ENCODE measurements around the gene PARVG. TPM values are rescaled to one million over a fixed set of nuclear protein-coding genes. Genes with fewer than 3 reads are reported as not detected.

PARVG gene
- total and polyA plus RNA-seq, 2 of the 8 experiments (the other 6 are each of a cell fraction or from before 2014, with no cell fraction given): 0.37 to 1.5 TPM

GRCh38 chr22:44185237-44186120, 4.8 kb downstream of the PARVG start:
- no peaks in the 10 kb centered on the region for H3K36me3 ChIP-seq (ENCODE audit: control insufficient read depth in 2 of 4, insufficient read depth in 4 of 4, low read length in 3 of 4)
- peaks cover 0 to 8% (median 1%) of the 10 kb centered on the region in 4 experiments; a peak in 2 of 7 replicates for H3K4me1 ChIP-seq (replicated peaks in 1 of 4; ENCODE audit: control insufficient read depth in 3 of 4, insufficient read depth in 4 of 4, low read length in 3 of 4)
- no peak overlapping the region for H2BK120ac ChIP-seq (replicated peaks; ENCODE audit: low read depth, low read length)
- no peak for TF ChIP-seq TBP (IDR thresholded peaks at IDR 0.05; ENCODE audit: low read depth, low read length)
- TF ChIP-seq CHD1 (IDR thresholded peaks at IDR 0.05; ENCODE audit: low read depth, low read length): no peak
- TF ChIP-seq, protein P1, sequence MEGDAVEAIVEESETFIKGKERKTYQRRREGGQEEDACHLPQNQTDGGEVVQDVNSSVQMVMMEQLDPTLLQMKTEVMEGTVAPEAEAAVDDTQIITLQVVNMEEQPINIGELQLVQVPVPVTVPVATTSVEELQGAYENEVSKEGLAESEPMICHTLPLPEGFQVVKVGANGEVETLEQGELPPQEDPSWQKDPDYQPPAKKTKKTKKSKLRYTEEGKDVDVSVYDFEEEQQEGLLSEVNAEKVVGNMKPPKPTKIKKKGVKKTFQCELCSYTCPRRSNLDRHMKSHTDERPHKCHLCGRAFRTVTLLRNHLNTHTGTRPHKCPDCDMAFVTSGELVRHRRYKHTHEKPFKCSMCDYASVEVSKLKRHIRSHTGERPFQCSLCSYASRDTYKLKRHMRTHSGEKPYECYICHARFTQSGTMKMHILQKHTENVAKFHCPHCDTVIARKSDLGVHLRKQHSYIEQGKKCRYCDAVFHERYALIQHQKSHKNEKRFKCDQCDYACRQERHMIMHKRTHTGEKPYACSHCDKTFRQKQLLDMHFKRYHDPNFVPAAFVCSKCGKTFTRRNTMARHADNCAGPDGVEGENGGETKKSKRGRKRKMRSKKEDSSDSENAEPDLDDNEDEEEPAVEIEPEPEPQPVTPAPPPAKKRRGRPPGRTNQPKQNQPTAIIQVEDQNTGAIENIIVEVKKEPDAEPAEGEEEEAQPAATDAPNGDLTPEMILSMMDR (IDR thresholded peaks at IDR 0.05; ENCODE audit: control extremely low read depth in 1 of 3, insufficient read depth in 1 of 3, low read depth in 1 of 3, low read length in 3 of 3): no peak
- TF ChIP-seq, protein P2, sequence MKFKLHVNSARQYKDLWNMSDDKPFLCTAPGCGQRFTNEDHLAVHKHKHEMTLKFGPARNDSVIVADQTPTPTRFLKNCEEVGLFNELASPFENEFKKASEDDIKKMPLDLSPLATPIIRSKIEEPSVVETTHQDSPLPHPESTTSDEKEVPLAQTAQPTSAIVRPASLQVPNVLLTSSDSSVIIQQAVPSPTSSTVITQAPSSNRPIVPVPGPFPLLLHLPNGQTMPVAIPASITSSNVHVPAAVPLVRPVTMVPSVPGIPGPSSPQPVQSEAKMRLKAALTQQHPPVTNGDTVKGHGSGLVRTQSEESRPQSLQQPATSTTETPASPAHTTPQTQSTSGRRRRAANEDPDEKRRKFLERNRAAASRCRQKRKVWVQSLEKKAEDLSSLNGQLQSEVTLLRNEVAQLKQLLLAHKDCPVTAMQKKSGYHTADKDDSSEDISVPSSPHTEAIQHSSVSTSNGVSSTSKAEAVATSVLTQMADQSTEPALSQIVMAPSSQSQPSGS (IDR thresholded peaks at IDR 0.05; ENCODE audit: low read length): no peak
- TF ChIP-seq GABPA (IDR thresholded peaks at IDR 0.05; ENCODE audit: borderline replicate concordance, insufficient read depth, low read length): no peak
- no peak for TF ChIP-seq SUZ12 (IDR thresholded peaks at IDR 0.05; ENCODE audit: low read length)
- 92% methylated on average over 16 of the region's 16 CpGs; no CpG with 5 or more reads in 1 of the 2 experiments for WGBS, 2 experiments (ENCODE audit: extremely low coverage in 1 of 2, insufficient coverage in 1 of 2, insufficient read length in 1 of 2, insufficient replicate concordance in 2 of 2, low coverage in 1 of 2, low lambda C conversion rate in 2 of 2, missing lambda C conversion rate in 1 of 2)
- CTCF ChIA-PET (ENCODE audit: partially characterized antibody): interaction anchor here (1.2 to 2.5 kb wide), 2 partner anchors 18 to 442 kb away, joined by 4 to 7 read pairs; no protein-coding TSS in a partner anchor
- H3K79me1 ChIP-seq (ENCODE audit: low read depth, low read length): no peaks in the 10 kb centered on the region
- no peak overlapping the region for H3K56ac ChIP-seq (replicated peaks; ENCODE audit: insufficient read length, low read depth, low read length)
- H2AK5ac ChIP-seq (ENCODE audit: low read depth, low read length): no peak overlapping the region
- no peak overlapping the region for H3K18ac ChIP-seq (ENCODE audit: extremely low read depth, low read length)
- H3K27ac ChIP-seq (ENCODE audit: low read depth, low read length): no peak overlapping the region
- H4K5ac ChIP-seq (ENCODE audit: insufficient read length, low read depth, low read length): no peak overlapping the region
- no peak overlapping the region for H3K4ac ChIP-seq (replicated peaks; ENCODE audit: insufficient read length, low read depth, low read length)
- H3K4me2 ChIP-seq (ENCODE audit: insufficient read depth in 1 of 2, low read depth in 2 of 2, low read length in 2 of 2): no peak overlapping the region
- no peak overlapping the region for H2BK20ac ChIP-seq (ENCODE audit: low read length)
- H3K9me3 ChIP-seq (ENCODE audit: insufficient read depth in 2 of 2, low read depth in 1 of 2, low read length in 1 of 2): no peaks in the 10 kb centered on the region
- H2BK5ac ChIP-seq (ENCODE audit: low read depth, low read length): no peak overlapping the region
- no peak for DNase-seq (ENCODE audit: low read depth in 1 of 2, low spot score in 2 of 2)
- H3K23me2 ChIP-seq (ENCODE audit: low read depth, low read length): no peaks in the 10 kb centered on the region
- H2BK12ac ChIP-seq (ENCODE audit: low read depth, low read length): no peak overlapping the region
- no peaks in the 10 kb centered on the region for H3K27me3 ChIP-seq (replicated peaks in 1 of 4; ENCODE audit: control insufficient read depth in 3 of 4, extremely low read depth in 1 of 4, insufficient read depth in 3 of 4, low read length in 3 of 4)
- H4K20me1 ChIP-seq (replicated peaks in 1 of 2; ENCODE audit: control insufficient read depth in 1 of 2, insufficient read depth in 2 of 2, low read length in 2 of 2): no peaks in the 10 kb centered on the region
- no peak for FAIRE-seq
- no peak overlapping the region for H3K4me3 ChIP-seq (ENCODE audit: extremely low read depth in 1 of 4, insufficient read depth in 2 of 4, low read depth in 3 of 4, low read length in 4 of 4)
- H4K8ac ChIP-seq (ENCODE audit: extremely low read depth, insufficient read depth, low read length): no peak overlapping the region
- no peak overlapping the region for H3K9ac ChIP-seq (replicated peaks in 1 of 4; ENCODE audit: extremely low read depth in 1 of 4, low read depth in 3 of 4, low read length in 3 of 4)
- POLR2A ChIA-PET (ENCODE audit: partially characterized antibody): no interaction called here
- no peak overlapping the region for H3K14ac ChIP-seq (ENCODE audit: insufficient read length)
- no peak overlapping the region for H3K23ac ChIP-seq (ENCODE audit: insufficient read length)
- no peak overlapping the region for H4K91ac ChIP-seq (replicated peaks; ENCODE audit: insufficient read length, low read length)
- no peak overlapping the region for H2AFZ ChIP-seq (ENCODE audit: low read length)
- H2BK15ac ChIP-seq (ENCODE audit: low read length): no peak overlapping the region
- H3K79me2 ChIP-seq (ENCODE audit: control insufficient read depth in 1 of 2, insufficient read depth in 2 of 2, low read length in 2 of 2): no peaks in the 10 kb centered on the region
